Measurements from ENCODE around the gene DMWD.
A peak's percentile ranks its signal among the peaks of the same experiment; 100 is the strongest.

DMWD gene, protein sequence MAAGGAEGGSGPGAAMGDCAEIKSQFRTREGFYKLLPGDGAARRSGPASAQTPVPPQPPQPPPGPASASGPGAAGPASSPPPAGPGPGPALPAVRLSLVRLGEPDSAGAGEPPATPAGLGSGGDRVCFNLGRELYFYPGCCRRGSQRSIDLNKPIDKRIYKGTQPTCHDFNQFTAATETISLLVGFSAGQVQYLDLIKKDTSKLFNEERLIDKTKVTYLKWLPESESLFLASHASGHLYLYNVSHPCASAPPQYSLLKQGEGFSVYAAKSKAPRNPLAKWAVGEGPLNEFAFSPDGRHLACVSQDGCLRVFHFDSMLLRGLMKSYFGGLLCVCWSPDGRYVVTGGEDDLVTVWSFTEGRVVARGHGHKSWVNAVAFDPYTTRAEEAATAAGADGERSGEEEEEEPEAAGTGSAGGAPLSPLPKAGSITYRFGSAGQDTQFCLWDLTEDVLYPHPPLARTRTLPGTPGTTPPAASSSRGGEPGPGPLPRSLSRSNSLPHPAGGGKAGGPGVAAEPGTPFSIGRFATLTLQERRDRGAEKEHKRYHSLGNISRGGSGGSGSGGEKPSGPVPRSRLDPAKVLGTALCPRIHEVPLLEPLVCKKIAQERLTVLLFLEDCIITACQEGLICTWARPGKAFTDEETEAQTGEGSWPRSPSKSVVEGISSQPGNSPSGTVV

DNA sequence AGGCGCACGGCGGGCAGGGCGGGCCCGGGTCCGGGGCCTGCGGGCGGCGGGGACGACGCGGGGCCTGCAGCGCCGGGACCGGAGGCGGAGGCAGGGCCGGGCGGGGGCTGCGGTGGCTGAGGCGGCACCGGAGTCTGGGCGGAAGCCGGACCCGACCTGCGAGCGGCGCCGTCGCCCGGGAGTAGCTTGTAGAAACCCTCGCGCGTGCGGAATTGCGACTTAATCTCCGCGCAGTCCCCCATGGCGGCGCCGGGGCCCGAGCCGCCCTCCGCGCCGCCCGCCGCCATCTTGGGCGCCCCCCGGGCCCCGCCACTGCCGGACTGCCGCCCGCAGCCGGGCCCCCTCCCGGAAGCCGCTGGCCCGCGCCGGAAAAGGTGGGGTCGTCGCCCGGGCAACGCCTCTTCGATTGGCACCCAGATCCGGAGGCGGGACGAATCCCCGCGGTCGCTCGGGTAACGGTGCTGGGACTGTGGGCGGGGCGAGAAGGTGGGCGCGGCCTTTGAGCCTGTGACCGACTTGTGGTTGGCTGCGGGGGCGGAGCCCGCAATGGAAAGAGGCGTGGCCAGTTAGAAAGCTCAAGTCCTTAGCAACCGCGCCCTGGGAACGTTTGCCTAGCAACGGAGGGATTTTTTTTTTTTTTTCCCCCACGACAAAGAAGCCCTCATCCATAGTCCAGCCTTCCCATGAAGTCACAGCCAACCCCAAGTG lies at the start of gene DMWD:
DMWD (minus strand) TSS at position 376 of the 708 bp plus-strand sequence; CDS start at position 287, 89 bp downstream.
- DNase-seq: peak; percentile 100

DNA sequence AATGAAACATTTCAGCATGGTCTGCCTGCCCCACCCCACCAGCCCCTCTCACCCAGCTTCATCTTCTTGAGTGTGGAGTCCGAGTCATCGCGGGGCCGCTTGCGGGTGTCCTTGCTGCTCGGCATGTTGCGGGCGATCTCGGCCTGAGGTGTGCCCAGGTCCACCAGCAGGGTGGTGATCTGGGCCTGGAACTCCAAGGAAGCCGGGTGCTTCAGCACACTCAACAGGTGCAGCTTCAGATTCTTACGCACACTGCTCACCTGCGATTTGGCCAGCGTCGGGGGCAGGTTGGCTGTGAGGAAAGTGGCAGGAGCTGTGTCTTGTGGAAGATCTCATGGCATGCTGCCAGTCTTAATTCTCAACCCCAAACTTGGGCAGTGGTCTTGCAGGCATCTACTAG lies 49.6 kb upstream of the DMWD start:
- DNase-seq: no peak

GRCh38 chr19:45834970-45835369 lies 42.3 kb upstream of the DMWD start:
- no peak for DNase-seq

DNA sequence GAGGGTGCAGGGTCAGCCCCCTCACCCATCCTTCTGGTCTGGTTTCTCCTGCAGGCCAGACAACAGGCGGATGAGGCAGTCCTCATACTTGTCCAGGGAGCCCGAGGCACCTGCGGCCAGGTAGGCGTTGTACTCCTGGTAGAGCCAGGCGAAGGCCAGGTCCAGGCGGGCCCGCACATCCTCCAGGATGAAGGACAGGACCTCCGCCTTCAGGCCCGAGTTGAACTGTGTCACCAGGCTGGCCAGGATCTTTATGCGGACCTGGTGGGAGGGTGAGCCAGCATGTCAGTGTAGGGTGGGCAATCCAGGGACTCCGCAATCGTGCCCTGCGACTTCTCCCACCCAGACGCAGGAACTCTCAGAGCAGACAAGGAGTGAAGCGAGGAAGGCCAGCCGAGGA lies 36.3 kb upstream of the DMWD start:
- no peak for DNase-seq

GRCh38 chr19:45828523-45828922 lies 35.9 kb upstream of the DMWD start:
- DNase-seq: no peak

GRCh38 chr19:45827459-45828093 lies 34.9 kb upstream of the DMWD start:
- no peak for DNase-seq

- no peak for DNase-seq
These were observed 34.3 kb upstream of the DMWD start for GRCh38 chr19:45826934-45827333.

DNA sequence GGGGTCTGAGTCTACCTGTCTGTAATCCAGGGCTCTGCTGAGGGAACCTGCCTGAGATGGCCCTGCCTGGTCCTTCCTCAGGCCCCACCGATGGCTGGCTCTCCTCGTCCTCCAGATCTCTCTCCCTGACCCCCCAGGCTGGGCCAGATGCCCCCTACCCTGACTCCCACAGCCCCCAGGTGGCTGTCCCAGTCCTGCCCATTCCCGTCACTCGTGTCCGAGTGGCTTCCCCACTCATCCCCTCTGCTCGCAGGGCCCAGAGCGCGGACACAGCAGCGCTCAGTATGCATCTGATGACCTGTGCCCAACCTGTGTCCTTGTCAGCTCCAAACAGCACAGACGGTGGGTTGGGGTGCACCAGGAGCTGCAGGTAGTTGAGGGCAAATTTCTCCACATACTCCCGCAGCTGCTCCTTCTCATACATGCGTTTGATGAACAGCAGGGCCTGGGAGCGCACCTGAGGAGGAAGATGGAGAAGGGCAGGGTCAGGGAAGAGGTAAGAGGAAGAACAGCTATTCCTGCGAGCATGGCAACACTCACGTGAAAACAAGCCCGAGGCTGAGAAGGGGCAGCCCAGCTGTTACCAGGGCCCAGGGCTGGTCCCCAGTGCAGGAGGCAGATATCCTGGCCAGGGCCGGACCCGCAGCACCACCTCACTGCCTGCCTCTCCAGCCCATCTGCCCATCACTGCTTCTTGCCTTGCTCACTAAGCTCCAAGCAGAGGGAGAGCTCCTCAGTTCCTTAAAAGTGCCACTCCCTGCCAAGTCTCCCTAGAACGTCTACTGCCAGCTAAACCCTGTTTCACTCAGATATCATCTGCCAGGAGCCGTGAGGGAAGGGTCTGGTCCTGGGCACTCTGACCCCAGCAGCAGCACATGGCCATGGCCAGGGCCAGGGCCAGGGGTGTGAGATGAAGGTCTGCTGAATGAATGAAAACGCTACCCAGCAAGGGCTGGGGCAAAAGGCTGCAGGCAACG lies 33.6 kb upstream of the DMWD start:
- no peak for DNase-seq

DNA sequence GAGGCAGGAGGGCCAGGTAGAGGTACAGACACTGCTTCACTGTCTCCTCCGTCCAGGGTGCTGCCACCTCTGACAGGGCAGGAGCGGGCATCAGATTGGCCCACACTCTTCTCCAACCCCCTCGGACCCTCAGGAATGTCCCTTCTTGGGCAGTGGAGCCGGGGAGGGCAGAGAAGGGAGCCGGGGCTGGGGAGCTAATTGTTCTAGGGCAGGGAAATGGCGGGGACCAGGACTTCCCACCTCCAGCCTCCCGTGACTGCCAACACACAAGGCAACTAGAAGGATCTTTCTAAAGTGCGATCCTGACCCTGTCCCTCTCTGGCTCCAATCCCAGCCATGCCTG lies 32.6 kb upstream of the DMWD start:
- no peak for DNase-seq

- DNase-seq: no peak
These were observed 32.1 kb upstream of the DMWD start for GRCh38 chr19:45824531-45825262.

GRCh38 chr19:45824041-45824471 lies 31.4 kb upstream of the DMWD start:
- DNase-seq: no peak

DNA sequence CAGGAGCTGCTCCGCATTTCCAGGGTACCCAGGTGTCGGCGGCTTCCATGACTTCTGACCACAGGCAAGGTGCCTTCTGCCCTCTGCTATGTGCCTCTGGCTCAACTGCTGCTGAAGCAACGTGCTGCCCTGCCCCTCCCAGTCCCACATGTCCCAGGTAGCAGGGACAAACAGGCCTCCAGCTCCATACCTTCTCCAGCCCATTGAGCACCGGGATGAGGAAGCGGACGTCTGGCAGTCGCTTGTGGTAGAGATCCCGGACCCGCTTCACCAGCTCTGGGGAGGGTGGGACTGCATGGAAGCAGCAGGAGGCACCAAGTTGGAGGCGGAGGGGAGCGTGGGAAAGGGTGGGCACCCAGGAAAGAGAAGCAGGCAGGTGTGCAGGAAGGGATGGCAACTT lies 30.5 kb upstream of the DMWD start:
- no peak for DNase-seq

- no peak for DNase-seq
These were observed 30.1 kb upstream of the DMWD start for GRCh38 chr19:45822716-45823115.

GRCh38 chr19:45821570-45821969 lies 28.9 kb upstream of the DMWD start:
- DNase-seq: no peak

- no peak for DNase-seq
These were observed 28.5 kb upstream of the DMWD start for GRCh38 chr19:45821103-45821521.

GRCh38 chr19:45820413-45821102 lies 27.9 kb upstream of the DMWD start:
- no peak for DNase-seq

GRCh38 chr19:45819769-45820168 lies 27.1 kb upstream of the DMWD start:
- no peak for DNase-seq

DNA sequence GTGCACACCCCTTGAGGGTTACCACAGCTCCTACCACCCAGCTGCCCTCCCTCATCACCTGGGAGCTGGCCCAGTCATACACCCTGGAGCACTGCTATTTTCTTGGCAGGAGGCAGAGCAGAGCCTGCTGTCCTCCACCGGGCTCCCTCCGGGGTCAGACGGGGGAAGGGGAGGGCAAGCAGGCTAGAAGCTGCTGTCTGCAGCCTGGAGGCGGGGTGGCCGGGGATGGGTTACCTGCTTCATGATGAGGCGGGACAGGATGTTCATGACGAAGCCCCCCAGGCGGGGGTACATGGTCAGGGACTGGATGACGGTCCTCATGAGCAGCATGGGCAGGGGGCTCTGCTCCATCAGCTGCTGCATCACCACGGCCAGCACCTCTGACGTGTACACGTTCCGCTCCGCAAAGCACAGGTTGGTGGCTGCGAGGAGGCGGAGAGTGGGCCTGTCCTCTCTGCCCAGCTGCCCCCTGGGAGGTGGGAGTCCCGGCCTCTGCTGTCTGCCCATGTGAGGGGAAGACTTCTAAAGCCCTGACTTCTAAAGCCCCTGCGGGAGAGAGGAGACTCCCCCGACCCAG lies 25.2 kb upstream of the DMWD start:
- no peak for DNase-seq

DNA sequence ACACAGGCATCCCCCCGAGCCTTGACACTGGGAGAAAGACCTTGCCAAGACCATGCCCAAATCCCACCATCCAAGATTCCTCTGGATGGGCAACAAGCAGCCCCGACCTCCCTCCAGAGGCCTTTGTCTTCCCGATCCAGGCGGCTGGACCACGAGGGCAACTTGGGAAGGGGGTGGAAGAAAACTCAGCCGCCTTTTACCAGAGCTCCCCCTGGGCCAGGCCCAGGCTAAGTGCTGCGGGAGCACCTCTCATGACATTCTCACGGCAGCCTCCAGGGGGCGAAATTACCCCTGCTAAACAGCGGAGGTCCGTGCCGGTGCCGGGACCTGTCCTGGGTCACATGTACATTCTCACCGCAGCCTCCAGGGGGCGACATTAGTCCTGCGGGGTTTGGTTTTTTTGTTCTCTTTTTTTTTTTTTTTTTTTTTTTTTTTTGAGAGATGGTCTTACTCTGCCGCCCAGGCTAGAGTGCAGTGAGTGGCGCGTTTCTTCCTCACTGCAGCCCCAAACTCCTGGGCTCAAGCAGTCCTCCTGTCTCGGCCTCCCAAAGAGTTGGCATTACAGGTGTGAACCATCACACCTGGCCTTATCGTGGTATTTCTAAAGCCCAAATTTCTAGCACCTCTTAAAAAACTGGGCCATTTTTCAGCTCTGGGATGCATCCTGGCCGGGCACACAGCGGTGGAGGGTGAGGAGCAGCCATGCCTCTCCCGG lies 24.5 kb upstream of the DMWD start:
- DNase-seq: peak; percentile 98 to 99

Measured in stimulated activated CD4-positive, alpha-beta T cell treated with anti-CD3 and anti-CD28 coated beads, Interleukin-2, amount 100 ng/mL, for 48 hours (primary cell).